Activated CD4-positive, alpha-beta T cell treated with anti-CD3 and anti-CD28 coated beads for 24 hours (primary cell): ENCODE results near the gene PSME3.

Experiments used
- DNase-seq, 2 donors: peaks; one replicate each; pipeline ENCODE4 v3.0.0-alpha.2; 2020; ENCODE audit warnings: low read depth in 2 of 2

PSME3 gene

GRCh38 chr17:42817866-42818265, 15.3 kb upstream of the PSME3 start:
- DNase-seq: no peak

- no peak for DNase-seq
These were observed 14.8 kb upstream of the PSME3 start for GRCh38 chr17:42818379-42818778.

- DNase-seq: peak; percentile 46 to 63
These were observed 13.2 kb upstream of the PSME3 start for GRCh38 chr17:42819939-42820535.

- DNase-seq: no peak
These were observed 12.0 kb upstream of the PSME3 start for GRCh38 chr17:42821176-42821575.

GRCh38 chr17:42827472-42827871, 5.7 kb upstream of the PSME3 start:
- no peak for DNase-seq

- DNase-seq: no peak
These were observed 2.2 kb upstream of the PSME3 start for GRCh38 chr17:42830971-42831370.

- no peak for DNase-seq
These were observed 824 bp upstream of the PSME3 start for GRCh38 chr17:42832213-42832933.

GRCh38 chr17:42833767-42834422, 698 bp downstream of the PSME3 start:
- DNase-seq: no peak

GRCh38 chr17:42835732-42836131, 2.5 kb downstream of the PSME3 start:
- no peak for DNase-seq

- no peak for DNase-seq
These were observed 8.9 kb downstream of the PSME3 start for GRCh38 chr17:42841975-42842685.

- no peak for DNase-seq
These were observed 10.2 kb downstream of the PSME3 start for GRCh38 chr17:42843358-42843934.

- DNase-seq: no peak
These were observed 11.1 kb downstream of the PSME3 start, which contains the start of gene AOC2 for GRCh38 chr17:42844271-42844670. Gene AOC2, plus strand, starts transcription at chr17:42844580. Its CDS starts 47 bp downstream, at chr17:42844627.

GRCh38 chr17:42844761-42845555, 11.8 kb downstream of the PSME3 start:
- no peak for DNase-seq

GRCh38 chr17:42845556-42845917, 12.3 kb downstream of the PSME3 start:
- DNase-seq: no peak

GRCh38 chr17:42845918-42846593, 12.9 kb downstream of the PSME3 start:
- peak in 1 of 2 donors; percentile 17 for DNase-seq

GRCh38 chr17:42846594-42847280, 13.5 kb downstream of the PSME3 start:
- no peak for DNase-seq

GRCh38 chr17:42848093-42848492, 14.9 kb downstream of the PSME3 start:
- DNase-seq: no peak

- no peak for DNase-seq
These were observed 15.8 kb downstream of the PSME3 start for GRCh38 chr17:42849031-42849430.

- no peak for DNase-seq
These were observed 16.4 kb downstream of the PSME3 start for GRCh38 chr17:42849451-42850181.
